Measurements from ENCODE around the gene TMEM154. TPM values are rescaled to one million over a fixed set of nuclear protein-coding genes. Genes with fewer than 3 reads are reported as not detected.

The TMEM154 gene
- total and polyA plus RNA-seq, 2 donors: 4.1 to 5.5 TPM

- Histone ChIP-seq H3K9me3 (ENCODE audit: control insufficient read depth in 2 of 2, insufficient read depth in 1 of 2, low read length in 1 of 2) (no peaks in the 10 kb centered on the region), H3K4me3 (ENCODE audit: low read length in 2 of 2) (no peak overlapping the region), H3K36me3 (ENCODE audit: control insufficient read depth in 2 of 2, insufficient read depth in 2 of 2, low read length in 1 of 2) (no peaks in the 10 kb centered on the region), H3K27ac (ENCODE audit: low read depth in 1 of 2, low read length in 1 of 2) (no peak overlapping the region), H3K27me3 (ENCODE audit: control insufficient read depth in 2 of 2, insufficient read depth in 1 of 2, low read length in 1 of 2) (no peaks in the 10 kb centered on the region), H3K4me1 (ENCODE audit: control insufficient read depth in 2 of 2, insufficient read depth in 2 of 2, low read length in 2 of 2) (no peaks in the 10 kb centered on the region)
- DNase-seq (ENCODE audit: low read depth in 6 of 9, low spot score in 9 of 9): no peak
- 91% methylated on average over 11 of the region's 11 CpGs for WGBS
Measured at GRCh38 chr4:152613841-152614721, 65.7 kb downstream of the TMEM154 start.

- no peak overlapping the region for H3K27ac ChIP-seq (ENCODE audit: low read depth in 1 of 2, low read length in 1 of 2)
- DNase-seq (ENCODE audit: low read depth in 6 of 9, low spot score in 9 of 9): no peak
- WGBS: 92% methylated on average over 3 of the region's 3 CpGs
- no peaks in the 10 kb centered on the region for H3K27me3 ChIP-seq (ENCODE audit: control insufficient read depth in 2 of 2, insufficient read depth in 1 of 2, low read length in 1 of 2)
- H3K4me3 ChIP-seq (ENCODE audit: low read length in 2 of 2): no peak overlapping the region
- H3K9me3 ChIP-seq (ENCODE audit: control insufficient read depth in 2 of 2, insufficient read depth in 1 of 2, low read length in 1 of 2): no peaks in the 10 kb centered on the region
- H3K4me1 ChIP-seq (ENCODE audit: control insufficient read depth in 2 of 2, insufficient read depth in 2 of 2, low read length in 2 of 2): no peaks in the 10 kb centered on the region
- H3K36me3 ChIP-seq (ENCODE audit: control insufficient read depth in 2 of 2, insufficient read depth in 2 of 2, low read length in 1 of 2): no peaks in the 10 kb centered on the region
Measured at GRCh38 chr4:152613351-152613750, 66.4 kb downstream of the TMEM154 start.

GRCh38 chr4:152610131-152610530, 69.7 kb downstream of the TMEM154 start:
- no peak for DNase-seq (ENCODE audit: low read depth in 6 of 9, low spot score in 9 of 9)
- Histone ChIP-seq H3K4me3 (ENCODE audit: low read length in 2 of 2) (no peak overlapping the region), H3K27ac (ENCODE audit: low read depth in 1 of 2, low read length in 1 of 2) (no peak overlapping the region), H3K4me1 (ENCODE audit: control insufficient read depth in 2 of 2, insufficient read depth in 2 of 2, low read length in 2 of 2) (peaks cover 0 to 13% of the 10 kb centered on the region in 2 donors), H3K36me3 (ENCODE audit: control insufficient read depth in 2 of 2, insufficient read depth in 2 of 2, low read length in 1 of 2) (no peaks in the 10 kb centered on the region), H3K27me3 (ENCODE audit: control insufficient read depth in 2 of 2, insufficient read depth in 1 of 2, low read length in 1 of 2) (no peaks in the 10 kb centered on the region), H3K9me3 (ENCODE audit: control insufficient read depth in 2 of 2, insufficient read depth in 1 of 2, low read length in 1 of 2) (no peaks in the 10 kb centered on the region)

GRCh38 chr4:152609481-152609880, 70.3 kb downstream of the TMEM154 start:
- Histone ChIP-seq H3K4me1 (ENCODE audit: control insufficient read depth in 2 of 2, insufficient read depth in 2 of 2, low read length in 2 of 2) (peaks cover 0 to 13% of the 10 kb centered on the region in 2 donors), H3K36me3 (ENCODE audit: control insufficient read depth in 2 of 2, insufficient read depth in 2 of 2, low read length in 1 of 2) (no peaks in the 10 kb centered on the region), H3K27ac (ENCODE audit: low read depth in 1 of 2, low read length in 1 of 2) (no peak overlapping the region), H3K9me3 (ENCODE audit: control insufficient read depth in 2 of 2, insufficient read depth in 1 of 2, low read length in 1 of 2) (no peaks in the 10 kb centered on the region), H3K27me3 (ENCODE audit: control insufficient read depth in 2 of 2, insufficient read depth in 1 of 2, low read length in 1 of 2) (no peaks in the 10 kb centered on the region), H3K4me3 (ENCODE audit: low read length in 2 of 2) (no peak overlapping the region)
- 96% methylated on average over 4 of the region's 4 CpGs for WGBS
- DNase-seq (ENCODE audit: low read depth in 6 of 9, low spot score in 9 of 9): no peak

- Histone ChIP-seq H3K9me3 (ENCODE audit: control insufficient read depth in 2 of 2, insufficient read depth in 1 of 2, low read length in 1 of 2) (no peaks in the 10 kb centered on the region), H3K4me3 (ENCODE audit: low read length in 2 of 2) (no peak overlapping the region), H3K36me3 (ENCODE audit: control insufficient read depth in 2 of 2, insufficient read depth in 2 of 2, low read length in 1 of 2) (no peaks in the 10 kb centered on the region), H3K4me1 (ENCODE audit: control insufficient read depth in 2 of 2, insufficient read depth in 2 of 2, low read length in 2 of 2) (peaks cover 0 to 13% of the 10 kb centered on the region in 2 donors), H3K27ac (ENCODE audit: low read depth in 1 of 2, low read length in 1 of 2) (no peak overlapping the region), H3K27me3 (ENCODE audit: control insufficient read depth in 2 of 2, insufficient read depth in 1 of 2, low read length in 1 of 2) (no peaks in the 10 kb centered on the region)
- DNase-seq (ENCODE audit: low read depth in 6 of 9, low spot score in 9 of 9): no peak
- WGBS: 78% methylated on average over 7 of the region's 7 CpGs
Measured at GRCh38 chr4:152607178-152607577, 72.6 kb downstream of the TMEM154 start.

- WGBS: 71% methylated on average over 8 of the region's 8 CpGs
- Histone ChIP-seq H3K9me3 (ENCODE audit: control insufficient read depth in 2 of 2, insufficient read depth in 1 of 2, low read length in 1 of 2) (no peaks in the 10 kb centered on the region), H3K4me3 (ENCODE audit: low read length in 2 of 2) (no peak overlapping the region), H3K36me3 (ENCODE audit: control insufficient read depth in 2 of 2, insufficient read depth in 2 of 2, low read length in 1 of 2) (no peaks in the 10 kb centered on the region), H3K27ac (ENCODE audit: low read depth in 1 of 2, low read length in 1 of 2) (no peak overlapping the region), H3K4me1 (ENCODE audit: control insufficient read depth in 2 of 2, insufficient read depth in 2 of 2, low read length in 2 of 2) (peaks cover 0 to 13% of the 10 kb centered on the region in 2 donors), H3K27me3 (ENCODE audit: control insufficient read depth in 2 of 2, insufficient read depth in 1 of 2, low read length in 1 of 2) (no peaks in the 10 kb centered on the region)
- DNase-seq (ENCODE audit: low read depth in 6 of 9, low spot score in 9 of 9): peak in 2 of 9 donors; percentile 12 to 42
Measured at GRCh38 chr4:152606753-152607152, 73.0 kb downstream of the TMEM154 start.

GRCh38 chr4:152605641-152606335, 74.0 kb downstream of the TMEM154 start:
- WGBS: 94% methylated on average over 10 of the region's 10 CpGs
- Histone ChIP-seq H3K4me3 (ENCODE audit: low read length in 2 of 2) (no peak overlapping the region), H3K9me3 (ENCODE audit: control insufficient read depth in 2 of 2, insufficient read depth in 1 of 2, low read length in 1 of 2) (peaks cover 0 to 2% of the 10 kb centered on the region in 2 donors), H3K27ac (ENCODE audit: low read depth in 1 of 2, low read length in 1 of 2) (no peak overlapping the region), H3K36me3 (ENCODE audit: control insufficient read depth in 2 of 2, insufficient read depth in 2 of 2, low read length in 1 of 2) (no peaks in the 10 kb centered on the region), H3K4me1 (ENCODE audit: control insufficient read depth in 2 of 2, insufficient read depth in 2 of 2, low read length in 2 of 2) (peaks cover 0 to 13% of the 10 kb centered on the region in 2 donors), H3K27me3 (ENCODE audit: control insufficient read depth in 2 of 2, insufficient read depth in 1 of 2, low read length in 1 of 2) (no peaks in the 10 kb centered on the region)
- no peak for DNase-seq (ENCODE audit: low read depth in 6 of 9, low spot score in 9 of 9)

GRCh38 chr4:152605031-152605430, 74.8 kb downstream of the TMEM154 start:
- Histone ChIP-seq H3K4me1 (ENCODE audit: control insufficient read depth in 2 of 2, insufficient read depth in 2 of 2, low read length in 2 of 2) (peaks cover 0 to 13% of the 10 kb centered on the region in 2 donors), H3K9me3 (ENCODE audit: control insufficient read depth in 2 of 2, insufficient read depth in 1 of 2, low read length in 1 of 2) (peaks cover 0 to 3% of the 10 kb centered on the region in 2 donors), H3K27ac (ENCODE audit: low read depth in 1 of 2, low read length in 1 of 2) (no peak overlapping the region), H3K27me3 (ENCODE audit: control insufficient read depth in 2 of 2, insufficient read depth in 1 of 2, low read length in 1 of 2) (no peaks in the 10 kb centered on the region), H3K36me3 (ENCODE audit: control insufficient read depth in 2 of 2, insufficient read depth in 2 of 2, low read length in 1 of 2) (no peaks in the 10 kb centered on the region), H3K4me3 (ENCODE audit: low read length in 2 of 2) (no peak overlapping the region)
- DNase-seq (ENCODE audit: low read depth in 6 of 9, low spot score in 9 of 9): no peak
- WGBS: 94% methylated on average over 2 of the region's 2 CpGs

GRCh38 chr4:152601156-152601555, 78.6 kb downstream of the TMEM154 start:
- H3K36me3 ChIP-seq (ENCODE audit: control insufficient read depth in 2 of 2, insufficient read depth in 2 of 2, low read length in 1 of 2): no peaks in the 10 kb centered on the region
- peaks cover 0 to 3% of the 10 kb centered on the region in 2 donors for H3K9me3 ChIP-seq (ENCODE audit: control insufficient read depth in 2 of 2, insufficient read depth in 1 of 2, low read length in 1 of 2)
- 93% methylated on average over 5 of the region's 5 CpGs for WGBS
- H3K4me3 ChIP-seq (ENCODE audit: low read length in 2 of 2): no peak overlapping the region
- no peaks in the 10 kb centered on the region for H3K27me3 ChIP-seq (ENCODE audit: control insufficient read depth in 2 of 2, insufficient read depth in 1 of 2, low read length in 1 of 2)
- H3K4me1 ChIP-seq (ENCODE audit: control insufficient read depth in 2 of 2, insufficient read depth in 2 of 2, low read length in 2 of 2): no peaks in the 10 kb centered on the region
- no peak for DNase-seq (ENCODE audit: low read depth in 6 of 9, low spot score in 9 of 9)
- no peak overlapping the region for H3K27ac ChIP-seq (ENCODE audit: low read depth in 1 of 2, low read length in 1 of 2)

Measured in thymus (tissue), 11 donors.